ENCODE results near the gene NELL1. TPM values are rescaled to one million over a fixed set of nuclear protein-coding genes. Genes with fewer than 3 reads are reported as not detected.

The NELL1 gene
- total and polyA plus RNA-seq, 9 donors: 5.5 to 9.9 (median 7.6) TPM

- Histone ChIP-seq H3K9me3 (replicated peaks; ENCODE audit: control insufficient read depth, low read depth, low read length) (no peaks in the 10 kb centered on the region), H3K36me3 (ENCODE audit: control insufficient read depth, insufficient read depth, low read length) (no peaks in the 10 kb centered on the region), H3K4me1 (ENCODE audit: control insufficient read depth, insufficient read depth, low read length) (no peaks in the 10 kb centered on the region), H3K27ac (ENCODE audit: low read length) (no peak overlapping the region), H3K27me3 (ENCODE audit: control insufficient read depth, insufficient read depth, low read length) (no peaks in the 10 kb centered on the region), H3K4me3 (ENCODE audit: low read length) (no peak overlapping the region)
- DNase-seq: no peak
- no CpG with 5 or more reads among the region's 2 CpGs for WGBS (ENCODE audit: insufficient coverage)
Observed at GRCh38 chr11:20759541-20759940, 90.2 kb downstream of the NELL1 start.

- 81% methylated on average over 6 of the region's 6 CpGs for WGBS (ENCODE audit: insufficient coverage)
- Histone ChIP-seq H3K36me3 (ENCODE audit: control insufficient read depth, insufficient read depth, low read length) (no peaks in the 10 kb centered on the region), H3K4me1 (ENCODE audit: control insufficient read depth, insufficient read depth, low read length) (no peaks in the 10 kb centered on the region), H3K27me3 (ENCODE audit: control insufficient read depth, insufficient read depth, low read length) (no peaks in the 10 kb centered on the region), H3K4me3 (ENCODE audit: low read length) (no peak overlapping the region), H3K9me3 (replicated peaks; ENCODE audit: control insufficient read depth, low read depth, low read length) (no peaks in the 10 kb centered on the region), H3K27ac (ENCODE audit: low read length) (no peak overlapping the region)
- no peak for DNase-seq
Observed at GRCh38 chr11:20760811-20761210, 91.4 kb downstream of the NELL1 start.

- 60% methylated on average over 1 of the region's 13 CpGs for WGBS (ENCODE audit: insufficient coverage)
- H3K4me1 ChIP-seq (ENCODE audit: control insufficient read depth, insufficient read depth, low read length): no peaks in the 10 kb centered on the region
- H3K9me3 ChIP-seq (replicated peaks; ENCODE audit: control insufficient read depth, low read depth, low read length): no peaks in the 10 kb centered on the region
- no peak overlapping the region for H3K27ac ChIP-seq (ENCODE audit: low read length)
- no peaks in the 10 kb centered on the region for H3K36me3 ChIP-seq (ENCODE audit: control insufficient read depth, insufficient read depth, low read length)
- H3K4me3 ChIP-seq (ENCODE audit: low read length): no peak overlapping the region
- H3K27me3 ChIP-seq (ENCODE audit: control insufficient read depth, insufficient read depth, low read length): no peaks in the 10 kb centered on the region
- no peak for DNase-seq
Observed at GRCh38 chr11:20762116-20762844, 92.9 kb downstream of the NELL1 start.

- 0% methylated on average over 1 of the region's 7 CpGs for WGBS (ENCODE audit: insufficient coverage)
- no peaks in the 10 kb centered on the region for H3K4me1 ChIP-seq (ENCODE audit: control insufficient read depth, insufficient read depth, low read length)
- H3K9me3 ChIP-seq (replicated peaks; ENCODE audit: control insufficient read depth, low read depth, low read length): no peaks in the 10 kb centered on the region
Observed at GRCh38 chr11:20762980-20763379, 93.6 kb downstream of the NELL1 start.

GRCh38 chr11:20770414-20770946 lies 101.1 kb downstream of the NELL1 start:
- no peak overlapping the region for H3K27ac ChIP-seq (ENCODE audit: low read length)

More at GRCh38 chr11:20762980-20763379, 93.6 kb downstream of the NELL1 start:
- no peaks in the 10 kb centered on the region for H3K36me3 ChIP-seq (ENCODE audit: control insufficient read depth, insufficient read depth, low read length)
- no peak overlapping the region for H3K4me3 ChIP-seq (ENCODE audit: low read length)
- no peak overlapping the region for H3K27ac ChIP-seq (ENCODE audit: low read length)
- no peaks in the 10 kb centered on the region for H3K27me3 ChIP-seq (ENCODE audit: control insufficient read depth, insufficient read depth, low read length)
- DNase-seq: no peak

GRCh38 chr11:20771026-20771425 lies 101.6 kb downstream of the NELL1 start:
- Histone ChIP-seq H3K27ac (ENCODE audit: low read length) (no peak overlapping the region), H3K4me3 (ENCODE audit: low read length) (no peak overlapping the region), H3K27me3 (ENCODE audit: control insufficient read depth, insufficient read depth, low read length) (no peaks in the 10 kb centered on the region), H3K4me1 (ENCODE audit: control insufficient read depth, insufficient read depth, low read length) (no peaks in the 10 kb centered on the region), H3K9me3 (replicated peaks; ENCODE audit: control insufficient read depth, low read depth, low read length) (no peaks in the 10 kb centered on the region), H3K36me3 (ENCODE audit: control insufficient read depth, insufficient read depth, low read length) (no peaks in the 10 kb centered on the region)
- DNase-seq: no peak

More at GRCh38 chr11:20770414-20770946, 101.1 kb downstream of the NELL1 start:
- Histone ChIP-seq H3K9me3 (replicated peaks; ENCODE audit: control insufficient read depth, low read depth, low read length) (no peaks in the 10 kb centered on the region), H3K4me3 (ENCODE audit: low read length) (no peak overlapping the region), H3K36me3 (ENCODE audit: control insufficient read depth, insufficient read depth, low read length) (no peaks in the 10 kb centered on the region), H3K27me3 (ENCODE audit: control insufficient read depth, insufficient read depth, low read length) (no peaks in the 10 kb centered on the region), H3K4me1 (ENCODE audit: control insufficient read depth, insufficient read depth, low read length) (no peaks in the 10 kb centered on the region)
- WGBS (ENCODE audit: insufficient coverage): 38% methylated on average over 1 of the region's 1 CpG
- DNase-seq: no peak

GRCh38 chr11:20771681-20772080 lies 102.3 kb downstream of the NELL1 start:
- WGBS (ENCODE audit: insufficient coverage): no CpG with 5 or more reads among the region's 3 CpGs
- H3K27me3 ChIP-seq (ENCODE audit: control insufficient read depth, insufficient read depth, low read length): no peaks in the 10 kb centered on the region
- H3K4me1 ChIP-seq (ENCODE audit: control insufficient read depth, insufficient read depth, low read length): no peaks in the 10 kb centered on the region
- H3K4me3 ChIP-seq (ENCODE audit: low read length): no peak overlapping the region
- no peaks in the 10 kb centered on the region for H3K36me3 ChIP-seq (ENCODE audit: control insufficient read depth, insufficient read depth, low read length)
- H3K27ac ChIP-seq (ENCODE audit: low read length): no peak overlapping the region
- no peaks in the 10 kb centered on the region for H3K9me3 ChIP-seq (replicated peaks; ENCODE audit: control insufficient read depth, low read depth, low read length)
- DNase-seq: no peak

- Histone ChIP-seq H3K36me3 (ENCODE audit: control insufficient read depth, insufficient read depth, low read length) (no peaks in the 10 kb centered on the region), H3K27ac (ENCODE audit: low read length) (no peak overlapping the region), H3K9me3 (replicated peaks; ENCODE audit: control insufficient read depth, low read depth, low read length) (no peaks in the 10 kb centered on the region), H3K4me1 (ENCODE audit: control insufficient read depth, insufficient read depth, low read length) (no peaks in the 10 kb centered on the region), H3K4me3 (ENCODE audit: low read length) (no peak overlapping the region), H3K27me3 (ENCODE audit: control insufficient read depth, insufficient read depth, low read length) (no peaks in the 10 kb centered on the region)
- DNase-seq: no peak
- no CpG with 5 or more reads among the region's 2 CpGs for WGBS (ENCODE audit: insufficient coverage)
Observed at GRCh38 chr11:20775331-20775730, 105.9 kb downstream of the NELL1 start.

- 67% methylated on average over 1 of the region's 3 CpGs for WGBS (ENCODE audit: insufficient coverage)
- H3K36me3 ChIP-seq (ENCODE audit: control insufficient read depth, insufficient read depth, low read length): no peaks in the 10 kb centered on the region
Observed at GRCh38 chr11:20782775-20783174, 113.4 kb downstream of the NELL1 start.

GRCh38 chr11:20783220-20783619 lies 113.8 kb downstream of the NELL1 start:
- no peak overlapping the region for H3K4me3 ChIP-seq (ENCODE audit: low read length)
- H3K27ac ChIP-seq (ENCODE audit: low read length): no peak overlapping the region
- H3K4me1 ChIP-seq (ENCODE audit: control insufficient read depth, insufficient read depth, low read length): no peaks in the 10 kb centered on the region
- no peaks in the 10 kb centered on the region for H3K9me3 ChIP-seq (replicated peaks; ENCODE audit: control insufficient read depth, low read depth, low read length)
- no peaks in the 10 kb centered on the region for H3K36me3 ChIP-seq (ENCODE audit: control insufficient read depth, insufficient read depth, low read length)
- H3K27me3 ChIP-seq (ENCODE audit: control insufficient read depth, insufficient read depth, low read length): no peaks in the 10 kb centered on the region
- 72% methylated on average over 3 of the region's 4 CpGs for WGBS (ENCODE audit: insufficient coverage)
- no peak for DNase-seq

More at GRCh38 chr11:20782775-20783174, 113.4 kb downstream of the NELL1 start:
- Histone ChIP-seq H3K9me3 (replicated peaks; ENCODE audit: control insufficient read depth, low read depth, low read length) (no peaks in the 10 kb centered on the region), H3K27ac (ENCODE audit: low read length) (no peak overlapping the region), H3K27me3 (ENCODE audit: control insufficient read depth, insufficient read depth, low read length) (no peaks in the 10 kb centered on the region), H3K4me3 (ENCODE audit: low read length) (no peak overlapping the region), H3K4me1 (ENCODE audit: control insufficient read depth, insufficient read depth, low read length) (no peaks in the 10 kb centered on the region)
- DNase-seq: no peak
